Epidermal melanocyte (primary cell): Measurements from ENCODE around the gene EPHB6.

Source experiments
- DNase-seq: peaks from one replicate; pipeline ENCODE4 v3.0.0; 2011; ENCODE audit warnings: low spot score; ENCODE audit not compliant: insufficient read length

EPHB6 gene

DNA sequence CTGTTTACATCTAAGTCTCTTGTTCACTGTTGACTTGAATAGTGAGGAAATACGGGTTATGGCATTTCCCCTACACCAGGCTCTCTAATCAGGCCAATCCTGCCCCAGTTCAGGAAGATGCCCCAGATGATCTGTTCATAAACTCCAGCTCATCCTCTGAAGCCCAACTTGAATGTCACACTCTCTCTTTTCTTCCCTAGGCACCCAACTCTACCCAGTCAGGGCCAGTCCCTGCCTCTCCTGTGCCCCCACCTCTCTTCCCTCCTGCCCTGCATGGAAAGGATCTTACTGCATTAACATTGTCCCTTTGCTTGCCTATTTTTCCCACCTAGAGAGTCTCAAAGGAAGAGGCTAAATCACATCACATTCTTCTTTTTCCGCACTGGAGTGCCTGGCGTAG lies 41.3 kb downstream of the EPHB6 start:
- DNase-seq: no peak

DNA sequence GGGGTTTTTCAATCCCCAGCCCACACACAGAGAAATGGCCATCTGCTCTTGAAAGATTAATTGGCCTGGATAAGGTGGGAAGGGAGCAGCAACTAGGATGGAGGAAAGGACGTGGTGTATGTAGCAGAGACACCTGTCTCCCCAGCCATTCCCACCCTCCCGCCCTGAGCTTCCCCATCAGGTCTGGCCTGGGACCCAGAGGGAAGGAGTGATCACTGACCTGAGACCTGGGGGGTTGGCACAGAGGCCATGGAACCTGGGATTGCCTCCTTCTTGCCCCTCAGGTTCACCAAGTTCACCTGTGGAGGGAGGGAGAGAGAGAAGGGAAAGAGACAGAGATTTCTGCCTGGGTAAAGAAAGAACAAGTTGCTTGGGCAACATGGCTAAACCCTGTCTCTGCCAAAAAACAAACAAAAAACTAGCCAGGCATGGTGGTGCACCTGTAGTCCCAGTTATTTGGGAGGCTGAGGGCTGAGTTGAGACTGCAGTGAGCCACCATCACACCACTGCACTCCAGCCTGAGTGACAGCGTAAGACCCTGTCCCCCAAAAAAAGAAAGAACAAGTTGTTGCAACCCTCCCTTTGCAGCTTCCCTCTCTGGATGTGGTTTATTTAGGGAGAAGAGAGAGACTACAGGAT lies 42.0 kb downstream of the EPHB6 start:
- DNase-seq: no peak

DNA sequence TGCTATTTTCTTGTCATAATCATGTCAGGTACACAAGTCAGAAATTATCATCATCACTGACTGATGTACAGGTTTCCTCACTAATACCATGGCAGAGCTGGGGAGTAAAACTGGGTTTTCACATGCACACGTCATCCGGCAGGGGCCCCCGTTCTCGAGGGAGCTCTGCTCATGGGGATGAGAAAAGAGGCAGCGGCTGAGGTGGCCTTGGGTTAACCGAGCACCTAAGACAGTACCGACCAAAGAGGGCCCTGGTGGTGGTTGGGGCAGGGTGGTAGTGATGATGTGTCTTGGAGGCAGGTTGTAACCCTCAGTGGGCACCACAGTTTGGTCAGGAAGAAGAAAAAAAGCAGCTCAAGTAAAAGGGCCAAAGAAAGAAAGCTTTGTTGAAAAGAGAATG lies 42.8 kb downstream of the EPHB6 start:
- no peak for DNase-seq

GRCh38 chr7:142898377-142899170 lies 43.7 kb downstream of the EPHB6 start:
- DNase-seq: no peak

GRCh38 chr7:142899661-142900060 lies 44.8 kb downstream of the EPHB6 start:
- DNase-seq: no peak

DNA sequence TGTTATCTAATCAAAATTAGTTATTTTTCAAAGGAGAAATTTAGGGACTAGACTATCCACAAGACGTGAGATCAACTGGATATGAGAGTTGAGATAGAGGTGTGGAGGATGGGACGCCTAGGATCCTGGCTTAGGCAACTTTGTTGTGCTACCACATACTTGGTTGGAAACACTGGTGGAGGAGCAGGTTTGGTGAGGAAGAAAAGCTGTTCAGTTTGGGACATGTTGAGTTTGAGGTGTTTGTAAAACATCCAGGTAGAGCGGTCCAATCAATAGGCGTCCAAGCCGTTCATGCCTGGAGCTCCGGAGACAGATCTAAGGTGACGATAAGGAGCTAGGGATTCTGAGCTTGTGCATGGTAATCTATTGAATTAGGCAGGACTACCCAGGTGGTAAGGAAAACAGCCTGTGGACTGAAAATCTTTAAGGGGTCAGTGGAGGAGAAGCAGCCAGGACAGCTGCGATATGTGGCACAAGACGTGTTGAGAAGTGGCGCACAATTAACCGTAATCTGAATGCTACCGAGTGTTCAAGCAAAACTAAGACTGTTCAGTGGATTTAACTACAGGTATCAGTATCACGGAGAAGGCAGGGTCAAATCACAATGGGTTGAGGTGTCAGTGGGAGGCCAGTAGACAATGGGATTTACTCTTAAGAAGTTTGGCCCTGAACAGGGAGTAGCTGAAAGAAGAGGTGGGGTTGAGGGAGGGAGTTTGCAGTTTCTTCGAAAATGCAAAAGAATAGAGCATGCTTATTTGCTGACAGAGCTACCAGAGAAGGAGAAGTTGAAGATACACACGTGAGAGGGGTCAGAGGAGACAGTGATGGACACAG lies 46.8 kb downstream of the EPHB6 start:
- no peak for DNase-seq

DNA sequence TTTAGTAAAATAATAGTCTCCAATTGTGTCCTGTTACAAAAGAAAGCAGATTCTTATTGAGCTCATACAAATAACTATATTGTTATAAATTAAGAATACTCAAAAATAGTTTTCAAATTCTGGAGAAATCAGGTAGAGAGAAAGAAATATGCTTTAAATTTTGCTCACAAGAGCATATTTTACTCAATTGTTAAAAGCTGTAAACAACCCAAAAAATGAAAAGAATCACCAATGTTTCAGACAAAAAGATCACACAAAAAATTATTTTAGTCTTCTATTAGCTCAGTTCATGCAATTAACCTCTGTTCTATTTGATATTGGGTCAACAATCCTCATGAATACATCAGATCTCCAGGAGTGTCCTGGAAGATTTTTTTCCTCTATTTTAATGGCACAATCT lies 49.3 kb downstream of the EPHB6 start:
- no peak for DNase-seq

GRCh38 chr7:142905759-142906158 lies 50.9 kb downstream of the EPHB6 start:
- DNase-seq: no peak

DNA sequence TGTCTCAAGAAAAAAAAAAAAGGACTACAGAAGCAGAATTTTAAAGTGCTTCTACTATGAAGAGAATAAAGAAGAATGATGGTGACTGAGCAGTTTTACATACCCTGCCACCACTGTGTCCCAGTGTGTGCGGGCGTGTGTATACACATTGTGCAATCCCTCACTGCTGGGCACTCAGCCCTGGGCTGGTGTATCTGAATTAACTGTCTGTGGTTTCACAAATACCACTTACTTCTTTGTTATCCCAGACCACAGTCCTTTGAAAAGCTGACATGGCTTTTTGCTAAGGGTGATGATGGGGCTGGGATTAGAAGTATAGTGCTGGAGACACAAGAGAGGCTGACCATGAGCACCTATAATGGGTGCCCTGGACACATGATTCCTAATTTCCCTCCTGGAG lies 51.8 kb downstream of the EPHB6 start:
- no peak for DNase-seq

DNA sequence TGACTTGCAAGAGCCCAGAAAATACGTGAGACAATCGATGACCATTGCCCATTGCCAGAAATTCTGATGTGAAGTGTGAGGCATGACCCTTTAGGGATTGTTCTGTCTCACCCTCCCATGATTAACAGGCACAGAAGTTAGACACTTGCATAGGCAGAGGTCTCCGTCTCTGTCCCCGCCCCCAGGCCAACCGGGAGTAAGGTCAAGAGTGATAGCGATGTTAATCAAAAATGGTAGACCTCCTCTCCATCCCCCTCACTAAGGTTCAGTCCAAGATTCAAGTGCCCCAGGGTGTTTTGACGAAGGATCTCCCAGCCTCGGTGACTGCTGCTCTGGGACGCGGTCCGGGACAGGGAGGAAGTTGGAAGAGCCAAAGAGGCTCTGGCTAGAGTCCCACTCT lies 53.4 kb downstream of the EPHB6 start:
- no peak for DNase-seq

- no peak for DNase-seq
These were observed 54.3 kb downstream of the EPHB6 start for GRCh38 chr7:142908921-142909890.

DNA sequence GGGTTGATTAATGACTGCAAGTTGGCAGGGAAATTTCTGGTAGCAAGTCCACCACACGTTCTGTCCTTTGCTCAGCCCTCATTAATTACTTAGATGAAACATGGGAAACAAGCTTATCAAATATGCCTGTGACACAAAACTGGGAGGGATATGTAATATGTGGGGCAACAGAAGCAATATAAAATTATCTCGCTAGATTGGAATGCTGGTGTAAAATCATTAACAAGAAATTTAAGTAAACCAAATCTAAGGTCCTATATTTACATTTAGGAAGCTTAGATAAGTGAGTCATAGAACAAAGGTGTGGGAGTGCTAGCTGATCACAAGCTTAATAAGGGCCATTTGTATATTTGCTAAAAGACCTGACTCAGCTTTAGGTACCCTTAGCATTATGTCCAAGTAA lies 55.2 kb downstream of the EPHB6 start:
- no peak for DNase-seq

DNA sequence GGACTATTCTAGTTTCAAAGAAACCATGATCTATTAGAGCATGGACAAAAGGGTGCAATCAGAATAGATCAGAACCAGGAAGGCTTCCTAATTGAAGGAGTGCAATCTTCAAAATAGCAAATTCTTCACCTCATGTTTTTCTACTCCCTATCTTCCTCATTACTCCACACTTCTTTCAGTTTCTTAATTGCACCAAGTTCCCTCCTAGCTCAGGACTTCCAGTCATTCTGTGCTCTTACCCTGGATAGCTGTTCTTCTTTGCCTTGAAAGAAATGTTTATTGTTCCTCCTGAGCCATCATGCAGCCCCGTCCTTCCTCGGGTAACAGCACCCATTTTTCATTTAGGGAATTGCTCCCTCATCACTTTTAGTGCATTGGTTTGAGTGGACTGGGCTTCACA lies 55.6 kb downstream of the EPHB6 start:
- DNase-seq: no peak

DNA sequence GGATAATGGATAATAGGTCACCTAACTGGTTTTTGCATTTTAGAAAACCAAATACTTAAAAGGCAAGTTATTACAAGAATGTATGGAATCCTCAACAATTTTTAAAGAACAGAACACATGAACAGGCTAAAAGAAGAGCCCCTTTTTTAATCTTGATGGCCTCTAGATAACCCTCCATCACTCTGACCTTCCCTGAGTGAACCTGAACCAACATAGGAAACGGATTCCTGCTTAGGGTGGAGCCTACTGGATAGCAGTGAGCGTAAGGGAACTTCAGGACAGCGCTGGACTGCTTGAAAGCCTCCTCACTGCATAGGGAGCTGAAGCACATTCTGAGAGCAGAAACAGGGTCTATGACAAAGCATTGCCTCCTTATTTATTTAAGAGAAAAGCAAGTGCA lies 58.2 kb downstream of the EPHB6 start:
- no peak for DNase-seq

GRCh38 chr7:142913566-142913965 lies 58.7 kb downstream of the EPHB6 start:
- no peak for DNase-seq

- no peak for DNase-seq
These were observed 59.2 kb downstream of the EPHB6 start for GRCh38 chr7:142914121-142914520.

GRCh38 chr7:142915315-142915714 lies 60.4 kb downstream of the EPHB6 start:
- no peak for DNase-seq

GRCh38 chr7:142916508-142916907 lies 61.6 kb downstream of the EPHB6 start:
- no peak for DNase-seq

- DNase-seq: no peak
These were observed 62.6 kb downstream of the EPHB6 start for GRCh38 chr7:142917447-142917846.

DNA sequence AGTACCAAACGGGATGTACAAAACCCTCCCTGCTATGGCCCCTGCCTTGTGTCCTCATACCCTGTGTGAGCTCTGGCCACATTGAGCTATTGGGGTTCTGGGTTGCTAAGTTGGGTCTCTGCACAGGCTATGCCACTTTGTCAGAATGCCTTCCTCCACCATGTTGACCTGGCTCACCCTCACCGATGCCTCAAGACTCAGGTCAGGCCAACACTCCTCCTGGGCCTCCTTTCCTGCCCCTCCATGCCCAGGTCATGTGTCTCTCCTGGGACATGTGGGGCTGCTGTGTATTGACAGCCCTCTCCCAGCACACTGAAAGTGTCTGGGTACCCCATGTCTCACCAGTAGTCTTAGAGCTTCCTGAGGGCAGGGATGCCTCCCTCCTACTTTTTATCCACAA lies 64.0 kb downstream of the EPHB6 start:
- DNase-seq: no peak

GRCh38 chr7:142919656-142920055 lies 64.8 kb downstream of the EPHB6 start:
- DNase-seq: no peak
